SK-N-SH (cell line): ENCODE measurements around the gene CNTNAP2. TPM values are rescaled to one million over a fixed set of nuclear protein-coding genes. Genes with fewer than 3 reads are reported as not detected.
A peak's percentile ranks its signal among the peaks of the same experiment; 100 is the strongest.

Experiments
- CTCF ChIA-PET: fragments of 300-600, 350-600 bp; formaldehyde crosslinking; extraction: SDS; loops from one replicate; lab custom pipeline; 2021; lab: Yijun Ruan, JAX
- POLR2A ChIA-PET: fragments of 350-600 bp; sonication (Branson Sonifier 250); formaldehyde crosslinking; extraction: SDS; loops from one replicate; lab custom pipeline; 2020; ENCODE audit warnings: antibody characterized with exemption, inconsistent platforms; lab: Yijun Ruan, JAX
- DNase-seq: peaks from one replicate; pipeline ENCODE4 v3.0.0; 2012
- H2AFZ ChIP-seq: fragments of 200-600 bp; sonication (generic); 2 replicates; pipeline ENCODE4 v1.8.1; 2016; ENCODE audit warnings: antibody characterized with exemption, mild to moderate bottlenecking, low read depth
- H3F3A ChIP-seq: fragments of 200-600 bp; sonication (generic); replicated peaks from 2 replicates; pipeline ENCODE3; 2016; ENCODE audit warnings: antibody characterized with exemption, mild to moderate bottlenecking; ENCODE audit not compliant: insufficient read depth
- H3K27ac ChIP-seq, 2 experiments: fragments of 200-500 bp in 1 of 2; fragments of 200-600 bp in 1 of 2; sonication (Bioruptor generic) in 1 of 2; sonication (generic), shearing (Covaris generic) in 1 of 2; 2 replicates each; pipeline versions ENCODE4 v1.5.1 to v1.6.1; 2014 to 2016; ENCODE audit warnings: low read depth in 2 of 2, inconsistent platforms in 1 of 2, low read length in 1 of 2, mild to moderate bottlenecking in 1 of 2, mixed read lengths in 1 of 2
- H3K27me3 ChIP-seq: fragments of 200-600 bp; sonication (generic), shearing (Covaris generic); 2 replicates; pipeline ENCODE4 v1.6.1; 2016; ENCODE audit warnings: mixed run types; ENCODE audit not compliant: insufficient read depth
- H3K36me3 ChIP-seq, 2 experiments: fragments of 200-500 bp in 1 of 2; fragments of 200-600 bp in 1 of 2; sonication (Bioruptor generic) in 1 of 2; sonication (generic) in 1 of 2; replicated peaks in 1 of 2; 2 replicates each; pipeline versions ENCODE3 to v1.5.1; 2014 to 2016; ENCODE audit warnings: low read length in 1 of 2, mild to moderate bottlenecking in 1 of 2; ENCODE audit not compliant: insufficient read depth in 2 of 2, control insufficient read depth in 1 of 2
- H3K4me1 ChIP-seq, 2 experiments: fragments of 200-500 bp in 1 of 2; fragments of 200-600 bp in 1 of 2; sonication (Bioruptor generic) in 1 of 2; sonication (generic), shearing (Covaris generic) in 1 of 2; 2 replicates each; pipeline versions ENCODE4 v1.5.1 to v1.6.1; 2014 to 2016; ENCODE audit warnings: low read depth in 1 of 2, low read length in 1 of 2, mixed run types in 1 of 2; ENCODE audit not compliant: insufficient read depth in 2 of 2, control insufficient read depth in 1 of 2
- H3K4me2 ChIP-seq: fragments of 200-600 bp; sonication (generic), shearing (Covaris generic); 2 replicates; pipeline ENCODE4 v1.6.1; 2017; ENCODE audit warnings: mixed run types
- H3K4me3 ChIP-seq, 2 experiments: fragments of 200-500 bp in 1 of 2; fragments of 200-600 bp in 1 of 2; sonication (Bioruptor generic) in 1 of 2; sonication (generic), shearing (Covaris generic) in 1 of 2; 2 replicates each; pipeline versions ENCODE4 v1.5.1 to v1.8.1; 2014 to 2016; ENCODE audit warnings: low read depth in 2 of 2, inconsistent platforms in 1 of 2, low read length in 1 of 2, mild to moderate bottlenecking in 1 of 2, mixed read lengths in 1 of 2, moderate library complexity in 1 of 2
- H3K79me2 ChIP-seq: fragments of 200-600 bp; sonication (generic); 2 replicates; pipeline ENCODE4 v1.8.1; 2017; ENCODE audit warnings: mild to moderate bottlenecking; ENCODE audit not compliant: insufficient read depth
- H3K9ac ChIP-seq: fragments of 200-600 bp; sonication (generic); 2 replicates; pipeline ENCODE4 v1.6.1; 2017; ENCODE audit warnings: mixed run types
- H3K9me2 ChIP-seq: fragments of 200-600 bp; sonication (generic); 2 replicates; pipeline ENCODE4 v1.6.1; 2017; ENCODE audit warnings: mixed run types
- H3K9me3 ChIP-seq: fragments of 200-600 bp; sonication (generic); 2 replicates; pipeline ENCODE4 v1.6.1; 2017; ENCODE audit warnings: mixed run types, mild to moderate bottlenecking, moderate library complexity
- H4K20me1 ChIP-seq: fragments of 200-600 bp; sonication (generic); 2 replicates; pipeline ENCODE4 v1.6.1; 2017; ENCODE audit warnings: mild to moderate bottlenecking, mixed run types; ENCODE audit not compliant: insufficient read depth
- CHD2 ChIP-seq: fragments of 150-350 bp; IDR thresholded peaks from 2 replicates; pipeline ENCODE4 v1.6.1; 2018; ENCODE audit warnings: low read length; ENCODE audit not compliant: partially characterized antibody
- CTCF ChIP-seq: fragments of 200-600 bp; sonication (generic); IDR thresholded peaks from 2 replicates; pipeline ENCODE4 v1.6.1; 2017; ENCODE audit warnings: antibody characterized with exemption, mild to moderate bottlenecking, moderate library complexity
- ELF1 ChIP-seq: IDR thresholded peaks from 2 replicates; pipeline ENCODE4 v1.4.0; 2012
- EP300 ChIP-seq, 2 experiments: IDR thresholded peaks; 2 replicates each; pipeline versions ENCODE4 v1.4.0 to v1.6.1; 2012; ENCODE audit warnings: borderline replicate concordance in 1 of 2, low read depth in 1 of 2, low read length in 1 of 2
- EZH2phosphoT487 ChIP-seq: fragments of 200-600 bp; sonication (generic); IDR thresholded peaks from 2 replicates; pipeline ENCODE4 v1.6.1; 2017; ENCODE audit warnings: low read depth, mixed run types, mild to moderate bottlenecking, antibody characterized with exemption, moderate library complexity, borderline replicate concordance
- FOSL2 ChIP-seq: IDR thresholded peaks from 2 replicates; pipeline ENCODE4 v1.4.0; 2012; ENCODE audit warnings: low read depth, mild to moderate bottlenecking, moderate library complexity, borderline replicate concordance
- FOXJ3 ChIP-seq: sonication (generic); formaldehyde crosslinking; IDR thresholded peaks from 2 replicates; pipeline ENCODE4 v1.5.1; 2020; ENCODE audit warnings: mild to moderate bottlenecking, missing genetic modification reagents
- GATA2 ChIP-seq: sonication (generic); formaldehyde crosslinking; IDR thresholded peaks from 2 replicates; pipeline ENCODE4 v1.5.0; 2020; ENCODE audit warnings: mild to moderate bottlenecking, missing genetic modification reagents
- NFIC ChIP-seq: IDR thresholded peaks from 2 replicates; pipeline ENCODE4 v1.4.0; 2012; ENCODE audit warnings: borderline replicate concordance
- NRF1 ChIP-seq: IDR thresholded peaks from 2 replicates; pipeline ENCODE4 v1.6.1; 2012; ENCODE audit warnings: low read depth, mild to moderate bottlenecking, low read length
- PBX3 ChIP-seq: IDR thresholded peaks from 2 replicates; pipeline ENCODE4; 2012
- POLR2AphosphoS5 ChIP-seq: IDR thresholded peaks from 2 replicates; pipeline ENCODE4 v1.6.1; 2012; ENCODE audit warnings: low read depth, low read length
- RCOR1 ChIP-seq: fragments of 150-350 bp; IDR thresholded peaks from 2 replicates; pipeline ENCODE4 v1.6.1; 2017; ENCODE audit warnings: antibody characterized with exemption, low read length
- TAF1 ChIP-seq: IDR thresholded peaks from 2 replicates; pipeline ENCODE4 v1.6.1; 2012; ENCODE audit warnings: low read depth, mild to moderate bottlenecking, low read length, moderate library complexity, borderline replicate concordance
- TCF12 ChIP-seq: IDR thresholded peaks from 2 replicates; pipeline ENCODE4 v1.4.0; 2012
- USF1 ChIP-seq: IDR thresholded peaks from 2 replicates; pipeline ENCODE4 v1.4.0; 2012; ENCODE audit warnings: low read depth, borderline replicate concordance
- YY1 ChIP-seq: IDR thresholded peaks from 2 replicates; pipeline ENCODE4 v1.4.0; 2012; ENCODE audit warnings: low read depth, mild to moderate bottlenecking
- WGBS: methylation state at CpG from one replicate; pipeline ENCODE4 v1.1.6; 2017; ENCODE audit warnings: low lambda C conversion rate; 5-methylcytosine and 5-hydroxymethylcytosine counted together
- polyA plus RNA-seq, 3 experiments: library from polyadenylated mRNA; depleted of rRNA; stranded (reverse); fragments of >200 nt; gene quantifications; 2 replicates each; pipeline ENCODE4 v1.2.3, GENCODE V29; 2012
- TF ChIP-seq, protein P1 (sequence below): fragments of 150-350 bp; IDR thresholded peaks from 2 replicates; pipeline ENCODE4 v1.6.1; 2016; ENCODE audit warnings: mild to moderate bottlenecking, low read depth, low read length

CNTNAP2 gene
- polyA plus RNA-seq, 1 of the 3 experiments (the other 2 are of a cell fraction) = 3.4 TPM

GRCh38 chr7:146658604-146659003 is 542.0 kb downstream of the CNTNAP2 start:
- Histone ChIP-seq H3K9me3 (no peaks in the 10 kb centered on the region), H3K27ac (no peak overlapping the region), H3K27me3 (no peaks in the 10 kb centered on the region), H3F3A (no peaks in the 10 kb centered on the region), H4K20me1 (no peaks in the 10 kb centered on the region), H3K79me2 (no peaks in the 10 kb centered on the region), H3K36me3 (no peaks in the 10 kb centered on the region), H3K9me2 (no peaks in the 10 kb centered on the region), H3K9ac (no peak overlapping the region), H2AFZ (no peak overlapping the region), H3K4me2 (no peak overlapping the region), H3K4me3 (no peak overlapping the region), H3K4me1 (peaks cover 0 to 22% of the 10 kb centered on the region in 2 experiments; a peak in 2 of 4 replicates)
- ChIA-PET POLR2A (no interaction called here), CTCF (interaction anchor here (0.6 kb wide), 1 partner anchor 853 kb away, joined by 3 read pairs; no protein-coding TSS in a partner anchor)
- TF ChIP-seq NRF1 (no peak), TCF12 (no peak), PBX3 (no peak), USF1 (no peak), CTCF (no peak), EP300 (IDR thresholded peaks at IDR 0.05; ENCODE audit: borderline replicate concordance in 1 of 2, low read depth in 1 of 2, low read length in 1 of 2) (no peak), FOSL2 (no peak), YY1 (no peak), POLR2AphosphoS5 (no peak), FOXJ3 (CRISPR knock-in tag) (no peak), NFIC (no peak)
- TF ChIP-seq, protein P1, sequence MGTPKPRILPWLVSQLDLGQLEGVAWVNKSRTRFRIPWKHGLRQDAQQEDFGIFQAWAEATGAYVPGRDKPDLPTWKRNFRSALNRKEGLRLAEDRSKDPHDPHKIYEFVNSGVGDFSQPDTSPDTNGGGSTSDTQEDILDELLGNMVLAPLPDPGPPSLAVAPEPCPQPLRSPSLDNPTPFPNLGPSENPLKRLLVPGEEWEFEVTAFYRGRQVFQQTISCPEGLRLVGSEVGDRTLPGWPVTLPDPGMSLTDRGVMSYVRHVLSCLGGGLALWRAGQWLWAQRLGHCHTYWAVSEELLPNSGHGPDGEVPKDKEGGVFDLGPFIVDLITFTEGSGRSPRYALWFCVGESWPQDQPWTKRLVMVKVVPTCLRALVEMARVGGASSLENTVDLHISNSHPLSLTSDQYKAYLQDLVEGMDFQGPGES = no peak
- WGBS = 52% methylated on average over 4 of the region's 4 CpGs
- DNase-seq = no peak

DNA sequence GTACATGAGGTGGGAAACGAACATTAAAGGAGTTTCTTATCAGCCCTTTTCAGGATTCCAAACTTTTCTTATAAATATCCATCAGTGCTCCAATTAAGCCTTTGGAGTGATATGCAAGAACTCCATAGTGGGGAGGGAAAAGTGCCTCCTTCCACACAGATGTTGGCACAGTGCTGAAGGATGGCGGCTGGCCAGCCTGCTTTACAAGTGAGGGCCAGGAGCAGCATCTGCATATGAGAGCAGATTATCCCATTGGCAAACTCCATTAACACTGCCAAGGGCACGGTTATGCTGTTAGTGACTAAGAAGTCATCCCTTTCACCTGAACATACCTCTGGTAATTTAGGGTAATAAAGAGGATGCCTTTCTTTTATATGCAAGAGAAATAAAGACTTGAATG is 543.1 kb downstream of the CNTNAP2 start:
- Histone ChIP-seq H4K20me1 (no peaks in the 10 kb centered on the region), H3K27ac (peak overlapping the region in 1 of 2 experiments; percentile 67; a peak in 1 of 4 replicates), H3K9me2 (no peaks in the 10 kb centered on the region), H3K9me3 (no peaks in the 10 kb centered on the region), H3F3A (no peaks in the 10 kb centered on the region), H3K36me3 (no peaks in the 10 kb centered on the region), H3K4me2 (no peak overlapping the region), H2AFZ (no peak overlapping the region), H3K4me3 (no peak overlapping the region), H3K27me3 (no peaks in the 10 kb centered on the region), H3K4me1 (peaks cover 0 to 22% of the 10 kb centered on the region in 2 experiments; a peak in 2 of 4 replicates), H3K9ac (no peak overlapping the region), H3K79me2 (no peaks in the 10 kb centered on the region)
- TF ChIP-seq EP300 (IDR thresholded peaks at IDR 0.05; ENCODE audit: borderline replicate concordance in 1 of 2, low read depth in 1 of 2, low read length in 1 of 2) (peak in 1 of 2 experiments; percentile 35; a peak in 1 of 4 replicates), CHD2 (peak; percentile 55), RCOR1 (peak; percentile 42; the same call in 1 of the 2 replicates), EZH2phosphoT487 (no peak), TAF1 (no peak), ELF1 (no peak), GATA2 (CRISPR knock-in tag) (peak; percentile 31; the same call in 1 of the 2 replicates)
- peak; percentile 8 for DNase-seq
- 35% methylated on average over 3 of the region's 3 CpGs for WGBS
- ChIA-PET POLR2A (no interaction called here), CTCF (interaction anchor here (0.6 to 2.2 kb wide), 3 partner anchors 14 to 1395 kb away, joined by 3 to 7 read pairs (median 3); no protein-coding TSS in a partner anchor)
